ENCODE data around the gene YBX3. TPM values are rescaled to one million over a fixed set of nuclear protein-coding genes. Genes with fewer than 3 reads are reported as not detected.

Gene YBX3
- 315 and 326 TPM in 2 replicates for total RNA-seq (2022)
- Bru-seq, nascent RNA: percentile 98 among the genes with signal in this experiment
- percentile 88 among the genes with signal in this experiment for BruChase-seq, experiment 1, labeled RNA remaining after a 2-hour chase
- percentile 93 among the genes with signal in this experiment for BruChase-seq, experiment 2, labeled RNA remaining after a 6-hour chase
- long read RNA-seq, full-length matches to known transcripts: 1,480 of 1,673 reads
- long read RNA-seq, partial matches to known transcripts: 29 of 1,673 reads
- long read RNA-seq, other reads (novel, unspliced or antisense): 164 of 1,673 reads

DNA sequence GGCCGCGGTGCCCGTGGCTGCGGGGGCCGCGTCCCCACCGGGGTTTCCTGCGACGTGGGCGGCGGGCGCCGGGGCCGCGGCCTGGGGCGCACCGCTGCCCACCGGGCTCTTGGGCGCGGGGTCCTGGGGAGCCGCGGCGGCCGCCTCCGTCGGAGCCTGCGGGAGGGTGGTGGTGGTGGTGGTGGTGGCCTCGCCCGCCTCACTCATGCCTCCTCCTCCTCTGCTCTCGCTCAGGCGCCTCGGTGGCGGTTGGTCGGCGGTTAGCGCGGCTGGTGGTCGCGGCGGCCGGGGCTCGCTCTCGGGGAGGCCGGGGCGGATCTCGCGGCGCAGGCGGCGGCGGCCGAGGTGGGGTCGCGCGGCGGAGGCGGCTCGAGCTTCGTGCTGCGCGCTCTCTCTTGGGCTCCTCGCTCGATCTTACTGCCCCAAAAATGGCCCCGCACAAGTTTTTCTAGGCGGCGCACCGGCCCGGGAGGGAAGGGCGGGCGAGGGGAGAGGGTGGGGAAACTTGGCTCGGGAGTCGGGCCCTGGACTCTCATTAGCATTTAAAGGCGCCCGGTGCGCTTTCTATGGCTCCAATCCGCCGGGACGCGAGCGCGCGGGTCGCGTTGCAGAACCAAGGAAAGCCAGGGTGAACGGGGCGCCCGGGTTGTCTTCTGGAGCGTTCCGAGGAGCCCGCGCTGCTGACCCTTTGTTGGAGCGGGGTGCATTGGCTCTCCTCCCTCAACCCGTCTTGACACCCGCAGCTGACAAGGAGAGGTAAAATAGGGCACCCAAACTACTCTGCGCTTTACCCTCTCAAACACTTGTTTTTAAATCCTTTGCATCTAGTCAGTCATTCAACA lies at the start of gene YBX3:
TSS of gene YBX3 (minus strand) at position 419 of the 842 bp plus-strand sequence. CDS start at position 207, 212 bp downstream.
- H3K4me3 ChIP-seq (ENCODE audit: low read depth, low read length): peak within 1 kb of the TSS; percentile 95
- Mint-ChIP-seq H3K27me3 (ENCODE audit: insufficient read depth, unreplicated experiment) (peaks cover 4% of the 10 kb centered on the region), H3K36me3 (ENCODE audit: insufficient read depth, unreplicated experiment) (peaks cover 14% of the 10 kb centered on the region), H3K9me3 (ENCODE audit: unreplicated experiment) (no peaks in the 10 kb centered on the region), H3K4me1 (ENCODE audit: low read depth, unreplicated experiment) (peaks cover 35% of the 10 kb centered on the region), H3K4me3 (ENCODE audit: unreplicated experiment) (peak within 1 kb of the TSS; percentile 87), H3K27ac (ENCODE audit: unreplicated experiment) (peak within 1 kb of the TSS; percentile 96)
- ChIA-PET POLR2A (interaction anchor here (0.5 to 1.5 kb wide), 3 partner anchors 18 to 1273 kb away, joined by 3 to 4 read pairs (median 3); partner anchors contain the start of gene SMIM10L1), CTCF (interaction anchor here (0.8 to 1.3 kb wide), 2 partner anchors 27 to 109 kb away, joined by 4 to 5 read pairs; no protein-coding TSS in a partner anchor)
- no peaks in the 10 kb centered on the region for H3K9me3 ChIP-seq
- peak; percentile 91 to 92 for DNase-seq
- intact Hi-C loops (cut with micrococcal nuclease; ENCODE audit: unreplicated experiment): loop anchor here (1.0 kb wide), 2 partner anchors 27 to 110 kb away; partner anchors contain the start of gene MAGOHB
- TF ChIP-seq, protein P1, sequence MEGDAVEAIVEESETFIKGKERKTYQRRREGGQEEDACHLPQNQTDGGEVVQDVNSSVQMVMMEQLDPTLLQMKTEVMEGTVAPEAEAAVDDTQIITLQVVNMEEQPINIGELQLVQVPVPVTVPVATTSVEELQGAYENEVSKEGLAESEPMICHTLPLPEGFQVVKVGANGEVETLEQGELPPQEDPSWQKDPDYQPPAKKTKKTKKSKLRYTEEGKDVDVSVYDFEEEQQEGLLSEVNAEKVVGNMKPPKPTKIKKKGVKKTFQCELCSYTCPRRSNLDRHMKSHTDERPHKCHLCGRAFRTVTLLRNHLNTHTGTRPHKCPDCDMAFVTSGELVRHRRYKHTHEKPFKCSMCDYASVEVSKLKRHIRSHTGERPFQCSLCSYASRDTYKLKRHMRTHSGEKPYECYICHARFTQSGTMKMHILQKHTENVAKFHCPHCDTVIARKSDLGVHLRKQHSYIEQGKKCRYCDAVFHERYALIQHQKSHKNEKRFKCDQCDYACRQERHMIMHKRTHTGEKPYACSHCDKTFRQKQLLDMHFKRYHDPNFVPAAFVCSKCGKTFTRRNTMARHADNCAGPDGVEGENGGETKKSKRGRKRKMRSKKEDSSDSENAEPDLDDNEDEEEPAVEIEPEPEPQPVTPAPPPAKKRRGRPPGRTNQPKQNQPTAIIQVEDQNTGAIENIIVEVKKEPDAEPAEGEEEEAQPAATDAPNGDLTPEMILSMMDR (IDR thresholded peaks at IDR 0.05; ENCODE audit: insufficient read depth in 1 of 2, low read depth in 1 of 2, low read length in 1 of 2, severe bottlenecking in 1 of 2, unreplicated experiment in 1 of 2): no peak
- no peaks in the 10 kb centered on the region for H3K27me3 ChIP-seq (replicated peaks; ENCODE audit: control insufficient read depth, insufficient read depth, low read length)
- H3K36me3 ChIP-seq (ENCODE audit: control insufficient read depth, insufficient read depth, low read length): no peaks in the 10 kb centered on the region
- BruUV-seq (replicated peaks): no TSS peak
- H3K4me1 ChIP-seq: peaks cover 39% of the 10 kb centered on the region

DNA sequence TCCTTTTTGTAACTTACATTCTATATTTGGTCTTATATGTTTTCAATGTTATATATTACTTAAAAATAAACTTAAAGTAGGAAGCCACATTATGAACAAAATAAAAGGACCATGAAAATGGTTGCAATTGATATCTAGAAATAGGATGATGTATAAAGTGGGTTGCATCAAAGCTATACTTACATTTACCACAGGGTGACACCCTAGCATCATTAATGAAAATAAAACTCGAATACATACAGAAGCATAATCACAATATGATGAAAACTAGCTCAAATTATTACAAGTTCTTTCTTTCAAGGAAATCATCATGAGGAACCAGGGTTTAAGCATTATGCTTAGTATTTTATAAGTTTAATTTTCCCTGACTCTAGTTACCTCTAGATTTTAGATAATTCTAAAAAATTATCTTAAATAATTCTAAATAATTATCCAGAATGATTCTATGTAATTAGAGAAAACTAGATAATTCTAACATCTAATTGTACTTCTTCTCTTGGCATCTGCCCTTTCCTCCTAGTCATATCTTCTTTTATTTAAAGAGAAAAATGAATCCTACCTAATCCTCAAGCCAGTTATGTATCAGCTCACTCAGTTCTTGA lies 48.1 kb upstream of the YBX3 start:
- H3K27me3 Mint-ChIP-seq (ENCODE audit: insufficient read depth, unreplicated experiment): peaks cover 39% of the 10 kb centered on the region
- ChIA-PET CTCF (interaction anchor here (0.6 to 3.3 kb wide), 15 partner anchors 21 to 1262 kb away, joined by 3 to 34 read pairs (median 4); partner anchors contain the start of gene SMIM10L1), POLR2A (no interaction called here)

More for the DNA sequence above, 48.1 kb upstream of the YBX3 start:
- no peak overlapping the region for H3K4me3 ChIP-seq (ENCODE audit: low read depth, low read length)
- H3K36me3 Mint-ChIP-seq (ENCODE audit: insufficient read depth, unreplicated experiment): no peaks in the 10 kb centered on the region
- TF ChIP-seq, protein P1 (IDR thresholded peaks at IDR 0.05; ENCODE audit: insufficient read depth in 1 of 2, low read depth in 1 of 2, low read length in 1 of 2, severe bottlenecking in 1 of 2, unreplicated experiment in 1 of 2): peak; percentile 52 to 78
- intact Hi-C loops (cut with micrococcal nuclease; ENCODE audit: unreplicated experiment): loop anchor here (1.0 to 5.0 kb wide), 6 partner anchors 96 to 736 kb away; no protein-coding TSS in a partner anchor
- BruUV-seq (replicated peaks): no TSS peak
- no peak overlapping the region for H3K4me3 Mint-ChIP-seq (ENCODE audit: unreplicated experiment)
- H3K4me1 Mint-ChIP-seq (ENCODE audit: low read depth, unreplicated experiment): no peaks in the 10 kb centered on the region
- H3K4me1 ChIP-seq: no peaks in the 10 kb centered on the region
- no peaks in the 10 kb centered on the region for H3K9me3 Mint-ChIP-seq (ENCODE audit: unreplicated experiment)
- DNase-seq: peak in 1 of 2 experiments; percentile 43
- no peak overlapping the region for H3K27ac Mint-ChIP-seq (ENCODE audit: unreplicated experiment)
- H3K36me3 ChIP-seq (ENCODE audit: control insufficient read depth, insufficient read depth, low read length): no peaks in the 10 kb centered on the region
- no peaks in the 10 kb centered on the region for H3K9me3 ChIP-seq
- H3K27me3 ChIP-seq (replicated peaks; ENCODE audit: control insufficient read depth, insufficient read depth, low read length): peaks cover 3% of the 10 kb centered on the region; the same call in 1 of the 2 replicates
